VCaP (cell line): ENCODE results near the gene CTDSP1.

ENCODE experiments used
- H3K27ac ChIP-seq: fragments of 450-650 bp; 2 replicates; pipeline ENCODE4 v1.5.1; 2017
- TF ChIP-seq, protein P1 (sequence below): fragments of 450-650 bp; conservative IDR thresholded peaks from 2 replicates; pipeline ENCODE4 v1.5.1; 2017; ENCODE audit warnings: mild to moderate bottlenecking, moderate library complexity

Gene CTDSP1

DNA sequence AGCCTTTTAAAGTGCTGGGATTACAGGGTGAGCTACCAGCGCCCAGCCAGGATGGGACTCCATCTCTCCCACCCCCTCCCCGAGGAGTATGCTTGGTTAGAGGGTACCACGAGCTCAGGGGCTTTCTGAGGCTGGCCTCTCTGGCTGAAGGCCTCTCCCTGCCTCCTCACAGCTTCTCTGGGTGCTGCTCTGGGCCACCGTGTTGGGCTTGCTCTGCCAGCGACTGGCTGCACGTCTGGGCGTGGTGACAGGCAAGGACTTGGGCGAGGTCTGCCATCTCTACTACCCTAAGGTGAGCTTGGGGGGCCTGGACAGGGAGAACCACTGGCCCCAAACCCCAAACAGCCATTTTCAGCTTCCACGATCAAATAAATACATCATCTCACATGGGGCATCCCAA is 14.7 kb upstream of the CTDSP1 start:
- H3K27ac ChIP-seq = no peak overlapping the region
- TF ChIP-seq, protein P1, sequence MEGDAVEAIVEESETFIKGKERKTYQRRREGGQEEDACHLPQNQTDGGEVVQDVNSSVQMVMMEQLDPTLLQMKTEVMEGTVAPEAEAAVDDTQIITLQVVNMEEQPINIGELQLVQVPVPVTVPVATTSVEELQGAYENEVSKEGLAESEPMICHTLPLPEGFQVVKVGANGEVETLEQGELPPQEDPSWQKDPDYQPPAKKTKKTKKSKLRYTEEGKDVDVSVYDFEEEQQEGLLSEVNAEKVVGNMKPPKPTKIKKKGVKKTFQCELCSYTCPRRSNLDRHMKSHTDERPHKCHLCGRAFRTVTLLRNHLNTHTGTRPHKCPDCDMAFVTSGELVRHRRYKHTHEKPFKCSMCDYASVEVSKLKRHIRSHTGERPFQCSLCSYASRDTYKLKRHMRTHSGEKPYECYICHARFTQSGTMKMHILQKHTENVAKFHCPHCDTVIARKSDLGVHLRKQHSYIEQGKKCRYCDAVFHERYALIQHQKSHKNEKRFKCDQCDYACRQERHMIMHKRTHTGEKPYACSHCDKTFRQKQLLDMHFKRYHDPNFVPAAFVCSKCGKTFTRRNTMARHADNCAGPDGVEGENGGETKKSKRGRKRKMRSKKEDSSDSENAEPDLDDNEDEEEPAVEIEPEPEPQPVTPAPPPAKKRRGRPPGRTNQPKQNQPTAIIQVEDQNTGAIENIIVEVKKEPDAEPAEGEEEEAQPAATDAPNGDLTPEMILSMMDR = no peak

DNA sequence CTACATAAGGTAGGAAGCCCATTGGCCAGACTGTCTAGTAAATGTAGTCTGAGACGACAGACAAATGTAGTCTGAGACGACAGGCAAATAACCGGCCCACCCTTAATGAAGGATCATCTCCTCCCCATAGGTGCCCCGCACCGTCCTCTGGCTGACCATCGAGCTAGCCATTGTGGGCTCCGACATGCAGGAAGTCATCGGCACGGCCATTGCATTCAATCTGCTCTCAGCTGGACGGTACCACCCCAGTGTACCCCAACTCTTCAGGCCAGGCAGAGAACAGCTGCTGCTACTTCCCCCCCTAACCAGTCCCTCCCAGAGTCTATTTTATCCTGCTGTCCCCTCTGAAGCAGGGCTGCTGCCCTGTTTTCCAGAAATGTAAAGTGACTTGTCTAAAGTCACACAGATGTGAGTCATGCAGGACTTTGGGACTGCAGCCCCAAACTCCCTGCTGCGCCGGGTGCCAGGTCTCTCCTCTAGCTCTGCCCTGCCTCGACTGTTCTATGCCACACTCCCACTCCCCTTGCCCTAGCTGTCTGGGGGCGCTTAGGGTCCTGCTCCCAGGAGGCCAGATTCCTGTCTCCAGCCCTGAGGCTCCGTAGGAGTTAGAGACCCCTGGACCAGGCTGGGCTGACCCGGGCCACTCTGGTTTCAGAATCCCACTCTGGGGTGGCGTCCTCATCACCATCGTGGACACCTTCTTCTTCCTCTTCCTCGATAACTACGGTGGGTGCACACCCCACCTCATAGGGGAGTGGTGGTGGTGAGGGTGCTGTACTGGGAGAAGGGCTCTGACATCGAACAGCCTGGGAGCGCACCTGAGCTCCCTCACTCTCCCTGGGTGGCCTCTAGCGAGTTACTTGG is 12.9 kb upstream of the CTDSP1 start:
- TF ChIP-seq, protein P1 = no peak
- no peak overlapping the region for H3K27ac ChIP-seq

DNA sequence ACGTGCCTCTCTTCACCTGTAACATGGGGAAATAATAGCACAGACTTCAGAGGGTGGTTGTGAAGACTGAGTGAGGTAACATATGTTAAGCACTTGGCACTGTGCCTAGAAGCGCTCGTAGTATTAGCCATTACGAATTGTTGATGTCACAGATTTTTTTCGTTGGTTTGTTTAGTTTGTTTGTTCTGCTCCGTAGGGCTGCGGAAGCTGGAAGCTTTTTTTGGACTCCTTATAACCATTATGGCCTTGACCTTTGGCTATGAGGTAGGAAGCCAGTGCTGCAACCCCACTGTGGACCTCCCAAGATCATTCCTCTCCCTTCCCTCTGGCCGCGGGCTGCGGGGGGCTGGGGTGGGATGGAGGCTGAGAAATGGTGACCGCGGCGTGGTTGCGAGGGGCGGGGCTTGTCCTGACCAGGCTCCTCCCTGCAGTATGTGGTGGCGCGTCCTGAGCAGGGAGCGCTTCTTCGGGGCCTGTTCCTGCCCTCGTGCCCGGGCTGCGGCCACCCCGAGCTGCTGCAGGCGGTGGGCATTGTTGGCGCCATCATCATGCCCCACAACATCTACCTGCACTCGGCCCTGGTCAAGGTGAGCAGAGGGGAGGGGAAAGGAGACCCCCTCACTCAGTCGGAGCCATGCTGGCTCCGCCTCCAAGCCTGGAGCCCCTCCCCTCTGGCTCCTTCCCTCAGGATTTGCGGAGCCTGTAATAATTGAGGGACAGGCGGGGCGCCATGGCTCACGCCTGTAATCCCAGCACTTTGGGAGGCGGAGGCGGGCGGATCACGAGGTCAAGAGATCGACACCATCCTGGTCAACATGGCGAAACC is 12.1 kb upstream of the CTDSP1 start:
- TF ChIP-seq, protein P1 = no peak
- no peak overlapping the region for H3K27ac ChIP-seq

DNA sequence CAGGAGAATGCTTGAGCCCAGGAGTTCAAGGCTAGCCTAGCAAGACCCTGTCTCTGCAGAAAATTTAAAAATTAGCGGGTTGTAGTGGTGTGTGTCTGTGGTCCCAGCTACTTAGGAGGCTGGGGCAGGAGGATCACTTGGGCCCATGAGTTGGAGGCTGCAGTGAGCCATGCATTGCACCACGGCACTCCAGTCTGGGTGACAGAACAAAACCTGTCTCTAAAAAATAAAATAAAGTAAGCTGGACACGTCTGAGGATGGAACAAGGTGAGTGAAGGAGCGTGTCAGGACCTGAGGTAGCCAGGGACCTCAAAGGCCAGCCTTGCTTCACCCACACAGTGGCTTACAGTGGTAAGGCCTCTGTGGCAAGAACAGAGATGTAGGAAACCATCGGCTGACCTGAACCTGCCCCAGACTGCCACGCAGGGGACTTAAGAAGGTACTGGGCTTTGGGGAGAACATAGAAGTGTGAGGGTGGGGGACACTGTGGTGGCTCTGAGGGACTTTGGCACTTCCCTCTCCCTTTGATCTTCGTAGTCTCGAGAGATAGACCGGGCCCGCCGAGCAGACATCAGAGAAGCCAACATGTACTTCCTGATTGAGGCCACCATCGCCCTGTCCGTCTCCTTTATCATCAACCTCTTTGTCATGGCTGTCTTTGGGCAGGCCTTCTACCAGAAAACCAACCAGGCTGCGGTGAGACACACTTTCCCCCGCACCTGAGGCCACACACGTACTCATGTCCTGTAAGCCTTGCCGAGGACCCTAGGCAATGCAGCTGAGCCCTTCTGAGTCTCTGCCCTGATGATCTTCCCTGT is 10.1 kb upstream of the CTDSP1 start:
- TF ChIP-seq, protein P1 = no peak
- H3K27ac ChIP-seq = no peak overlapping the region

DNA sequence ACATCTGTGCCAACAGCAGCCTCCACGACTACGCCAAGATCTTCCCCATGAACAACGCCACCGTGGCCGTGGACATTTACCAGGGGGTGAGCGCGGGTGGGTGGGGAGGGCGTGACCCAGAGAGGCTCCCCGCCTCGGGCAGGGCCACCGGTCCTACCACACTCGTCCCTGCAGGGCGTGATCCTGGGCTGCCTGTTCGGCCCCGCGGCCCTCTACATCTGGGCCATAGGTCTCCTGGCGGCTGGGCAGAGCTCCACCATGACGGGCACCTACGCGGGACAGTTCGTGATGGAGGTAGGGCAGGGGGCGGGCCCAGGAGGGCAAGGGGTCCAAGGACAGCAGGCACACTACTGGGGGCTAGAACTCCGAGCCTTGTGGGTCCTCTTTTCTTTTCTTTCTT is 8.5 kb upstream of the CTDSP1 start:
- TF ChIP-seq, protein P1 = no peak
- no peak overlapping the region for H3K27ac ChIP-seq

DNA sequence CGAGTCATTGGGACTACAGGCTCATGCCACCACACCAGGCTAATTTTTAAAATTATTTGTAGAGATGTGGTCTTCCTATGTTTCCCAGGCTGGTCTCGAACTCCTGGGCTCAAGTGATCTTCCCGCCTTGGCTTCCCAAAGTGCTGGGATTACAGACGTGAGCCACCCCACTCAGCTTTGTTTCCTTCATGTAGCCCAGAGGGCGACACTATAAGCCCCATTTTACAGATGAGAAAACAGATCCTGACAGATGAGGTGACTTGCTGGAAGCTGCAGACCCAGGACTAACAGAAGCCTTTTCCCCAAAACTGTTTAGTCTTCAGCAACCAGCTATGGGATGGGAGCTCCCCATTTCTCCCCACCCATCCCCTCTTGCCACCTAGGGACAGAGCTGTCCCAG is 7.2 kb upstream of the CTDSP1 start:
- no peak overlapping the region for H3K27ac ChIP-seq
- TF ChIP-seq, protein P1 = no peak
